GM18520 (cell line): Measurements from ENCODE around the gene ZNF316.

Experiments used
- ATAC-seq: cut with Tn5 transposase; IDR thresholded peaks from one replicate; pipeline ENCODE4 v1.9.1; 2021; ENCODE audit not compliant: unreplicated experiment

The ZNF316 gene

DNA sequence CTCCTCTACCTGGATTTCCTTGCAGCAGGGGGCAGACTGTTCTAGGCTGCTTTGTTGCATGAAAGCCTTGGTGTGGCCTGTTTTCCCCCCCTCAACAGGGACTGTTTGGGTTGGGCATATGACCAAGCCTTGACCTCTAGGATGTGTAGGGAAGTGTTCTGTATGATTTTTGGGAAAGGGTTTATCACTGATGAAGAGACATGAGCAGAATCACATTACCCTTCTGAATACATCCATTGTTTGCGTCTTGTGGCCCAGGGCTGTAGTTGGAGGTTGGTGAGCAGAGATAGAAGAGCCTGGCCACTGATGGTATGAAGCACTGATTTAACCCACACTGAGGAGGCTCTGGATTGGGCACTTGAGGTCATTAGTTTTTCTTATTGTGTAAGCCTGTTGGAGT, 43.0 kb downstream of the ZNF316 start:
- ATAC-seq, result no peak

DNA sequence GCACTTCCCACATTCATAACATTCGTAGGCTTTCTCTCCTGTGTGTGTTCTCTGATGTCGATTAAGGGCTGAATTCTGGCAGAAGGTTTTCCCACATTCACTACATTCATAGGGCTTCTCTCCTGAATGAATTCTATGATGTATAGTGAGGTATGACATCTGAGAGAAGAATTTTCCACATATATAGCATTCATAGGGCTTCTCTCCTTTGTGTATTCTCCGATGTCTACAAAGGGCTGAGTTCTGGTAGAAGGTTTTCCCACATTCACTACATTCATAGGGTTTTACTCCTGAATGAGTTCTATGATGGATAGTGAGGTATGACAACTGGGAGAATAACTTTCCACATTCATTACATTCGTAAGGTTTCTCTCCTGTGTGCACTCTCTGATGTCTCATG, 54.0 kb downstream of the ZNF316 start:
- no peak for ATAC-seq

DNA sequence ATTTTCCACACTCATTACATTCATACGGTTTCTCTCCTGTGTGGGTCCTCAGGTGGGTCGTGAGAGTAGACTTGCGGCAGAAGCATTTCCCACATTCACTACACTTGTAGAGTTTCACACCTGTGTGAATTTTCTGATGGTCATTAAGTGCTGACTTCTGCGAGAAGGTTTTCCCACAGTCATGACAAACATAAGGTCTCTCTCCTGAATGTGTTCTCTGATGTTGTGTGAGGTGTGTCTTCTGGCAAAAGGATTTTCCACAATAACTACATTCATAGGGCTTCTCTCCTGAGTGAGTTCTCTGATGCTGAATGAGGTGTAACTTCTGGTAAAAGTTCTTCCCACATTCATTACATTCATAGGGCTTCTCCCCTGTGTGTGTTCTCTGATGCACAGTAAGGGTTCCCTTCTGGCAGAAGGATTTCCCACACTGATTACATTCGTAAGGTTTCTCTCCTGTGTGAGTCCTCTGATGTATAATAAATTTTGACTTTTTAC, 54.5 kb downstream of the ZNF316 start:
- no peak for ATAC-seq

DNA sequence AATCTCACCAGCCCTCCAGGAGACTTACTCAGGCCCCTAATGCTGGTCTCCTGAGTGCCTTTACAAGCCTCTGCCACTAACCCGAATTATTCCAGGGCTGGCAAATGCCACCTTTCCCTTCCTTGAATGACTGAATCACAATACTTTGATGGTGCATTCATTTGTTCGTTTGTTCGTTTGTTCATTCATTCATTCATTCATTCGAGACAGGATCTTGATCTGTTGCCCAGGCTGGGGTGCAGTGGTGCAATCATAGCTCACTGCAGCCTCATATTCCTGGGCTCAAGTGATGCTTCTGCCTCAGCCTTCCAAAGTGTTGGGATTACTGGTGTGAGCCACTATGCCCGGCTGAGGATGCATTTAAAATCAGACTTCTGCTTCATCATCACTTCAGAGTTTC, 63.7 kb downstream of the ZNF316 start:
- ATAC-seq, result no peak

DNA sequence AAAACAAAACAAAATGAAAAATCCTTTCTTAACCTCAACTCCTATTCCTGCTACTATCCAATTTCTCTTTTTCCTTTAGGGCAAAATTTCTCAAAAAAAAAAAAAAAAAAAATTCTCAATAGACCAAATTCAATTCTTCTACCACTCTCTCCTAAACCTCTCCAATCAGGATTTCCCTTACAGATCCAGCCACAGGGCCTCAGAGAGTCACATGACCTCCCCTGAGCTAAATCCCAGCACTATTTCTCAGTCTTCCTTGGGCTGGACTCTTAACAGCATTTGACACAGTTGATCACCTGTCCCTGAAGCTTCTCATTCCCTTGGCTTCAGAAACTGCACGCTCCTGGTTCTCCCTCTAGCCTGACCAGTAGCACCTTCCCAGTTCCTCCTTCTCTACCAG, 64.7 kb downstream of the ZNF316 start:
- no peak for ATAC-seq
